ENCODE results near the gene CDH23. TPM values are rescaled to one million over a fixed set of nuclear protein-coding genes. Genes with fewer than 3 reads are reported as not detected.

CDH23 gene
- total and polyA plus RNA-seq, 2 of the 8 experiments (the other 6 are each of a cell fraction or from before 2014, with no cell fraction given): 1.9 to 4.9 TPM

- WGBS, 2 experiments (ENCODE audit: extremely low coverage in 1 of 2, insufficient coverage in 1 of 2, insufficient read length in 1 of 2, insufficient replicate concordance in 2 of 2, low coverage in 1 of 2, low lambda C conversion rate in 2 of 2, missing lambda C conversion rate in 1 of 2): 88% methylated on average over 10 of the region's 10 CpGs; no CpG with 5 or more reads in 1 of the 2 experiments
- no peak for FAIRE-seq
These were observed 281.5 kb downstream of the CDH23 start for GRCh38 chr10:71678057-71678805.

More at GRCh38 chr10:71678057-71678805, 281.5 kb downstream of the CDH23 start:
- Histone ChIP-seq H3K79me1 (ENCODE audit: low read depth, low read length) (no peaks in the 10 kb centered on the region), H3K4me3 (ENCODE audit: extremely low read depth in 1 of 4, insufficient read depth in 2 of 4, low read depth in 3 of 4, low read length in 4 of 4) (no peak overlapping the region), H3K36me3 (ENCODE audit: control insufficient read depth in 2 of 4, insufficient read depth in 4 of 4, low read length in 3 of 4) (no peaks in the 10 kb centered on the region), H3K27ac (ENCODE audit: low read depth, low read length) (no peak overlapping the region), H3K79me2 (ENCODE audit: control insufficient read depth in 1 of 2, insufficient read depth in 2 of 2, low read length in 2 of 2) (no peaks in the 10 kb centered on the region), H4K8ac (ENCODE audit: extremely low read depth, insufficient read depth, low read length) (no peak overlapping the region), H2BK15ac (ENCODE audit: low read length) (no peak overlapping the region), H3K14ac (ENCODE audit: insufficient read length) (no peak overlapping the region), H3K4ac (replicated peaks; ENCODE audit: insufficient read length, low read depth, low read length) (no peak overlapping the region), H4K5ac (ENCODE audit: insufficient read length, low read depth, low read length) (no peak overlapping the region), H3K27me3 (replicated peaks in 1 of 4; ENCODE audit: control insufficient read depth in 3 of 4, extremely low read depth in 1 of 4, insufficient read depth in 3 of 4, low read length in 3 of 4) (no peaks in the 10 kb centered on the region; a peak in 1 of 7 replicates), H3K23me2 (ENCODE audit: low read depth, low read length) (no peaks in the 10 kb centered on the region), H2AK5ac (ENCODE audit: low read depth, low read length) (no peak overlapping the region), H2AFZ (ENCODE audit: low read length) (no peak overlapping the region), H2BK20ac (ENCODE audit: low read length) (no peak overlapping the region), H3K9ac (replicated peaks in 1 of 4; ENCODE audit: extremely low read depth in 1 of 4, low read depth in 3 of 4, low read length in 3 of 4) (no peak overlapping the region), H2BK5ac (ENCODE audit: low read depth, low read length) (no peak overlapping the region), H3K9me3 (ENCODE audit: insufficient read depth in 2 of 2, low read depth in 1 of 2, low read length in 1 of 2) (no peaks in the 10 kb centered on the region), H3K18ac (ENCODE audit: extremely low read depth, low read length) (no peak overlapping the region), H2BK120ac (replicated peaks; ENCODE audit: low read depth, low read length) (no peak overlapping the region), H2BK12ac (ENCODE audit: low read depth, low read length) (no peak overlapping the region), H3K4me2 (ENCODE audit: insufficient read depth in 1 of 2, low read depth in 2 of 2, low read length in 2 of 2) (no peak overlapping the region), H4K20me1 (replicated peaks in 1 of 2; ENCODE audit: control insufficient read depth in 1 of 2, insufficient read depth in 2 of 2, low read length in 2 of 2) (no peaks in the 10 kb centered on the region), H4K91ac (replicated peaks; ENCODE audit: insufficient read length, low read length) (no peak overlapping the region), H3K56ac (replicated peaks; ENCODE audit: insufficient read length, low read depth, low read length) (no peak overlapping the region), H3K4me1 (replicated peaks in 1 of 4; ENCODE audit: control insufficient read depth in 3 of 4, insufficient read depth in 4 of 4, low read length in 3 of 4) (no peaks in the 10 kb centered on the region; a peak in 1 of 7 replicates), H3K23ac (ENCODE audit: insufficient read length) (no peak overlapping the region)
- ChIA-PET POLR2A (ENCODE audit: partially characterized antibody) (no interaction called here), CTCF (ENCODE audit: partially characterized antibody) (interaction anchor here (0.9 to 6.6 kb wide), 8 partner anchors 14 to 364 kb away, joined by 3 to 52 read pairs (median 3); partner anchors contain the start of genes SLC29A3 and VSIR)
- DNase-seq (ENCODE audit: low read depth in 1 of 2, low spot score in 2 of 2): no peak
- no peak for TF ChIP-seq BACH1 (IDR thresholded peaks at IDR 0.05; ENCODE audit: low read length)
- no peak for TF ChIP-seq TAF1 (IDR thresholded peaks at IDR 0.05; ENCODE audit: low read depth, low read length)
- no peak for TF ChIP-seq GABPA (IDR thresholded peaks at IDR 0.05; ENCODE audit: borderline replicate concordance, insufficient read depth, low read length)
- no peak for TF ChIP-seq SP4 (IDR thresholded peaks at IDR 0.05; ENCODE audit: low read length)
- no peak for TF ChIP-seq TEAD4 (IDR thresholded peaks at IDR 0.05; ENCODE audit: low read depth, low read length)
